Upper lobe of left lung (tissue), 6 donors: ENCODE results near the gene BORA. TPM values are rescaled to one million over a fixed set of nuclear protein-coding genes. Genes with fewer than 3 reads are reported as not detected.

Source experiments
- ATAC-seq, 2 donors: fragments of 200-7000 bp; cut with Tn5 transposase; one replicate each; pipeline ENCODE4 v1.9.1; 2022; ENCODE audit warnings: mild to moderate bottlenecking in 2 of 2, moderate library complexity in 2 of 2; ENCODE audit not compliant: low FRiP score in 2 of 2
- DNase-seq, 2 donors: peaks; one replicate each; pipeline ENCODE4 v3.0.0-alpha.2; 2019 to 2020
- H3K27ac ChIP-seq, 4 donors: fragments of 200-600 bp; sonication (generic); one replicate each; pipeline ENCODE4 v1.5.1; 2016 to 2019
- H3K27me3 ChIP-seq, 4 donors: fragments of 200-600 bp; sonication (generic); one replicate each; pipeline ENCODE4 v1.5.1; 2017 to 2019
- H3K36me3 ChIP-seq, 4 donors: fragments of 200-600 bp; sonication (generic); one replicate each; pipeline ENCODE4 v1.5.1; 2016 to 2019
- H3K4me1 ChIP-seq, 4 donors: fragments of 200-600 bp; sonication (generic); one replicate each; pipeline ENCODE4 v1.5.1; 2018 to 2019
- H3K4me3 ChIP-seq, 4 donors: fragments of 200-600 bp; sonication (generic); one replicate each; pipeline ENCODE4 v1.5.1; 2017 to 2019; ENCODE audit warnings: mild to moderate bottlenecking in 2 of 4, moderate library complexity in 1 of 4
- H3K9me3 ChIP-seq, 4 donors: fragments of 200-600 bp; sonication (generic); one replicate each; pipeline ENCODE4 v1.5.1; 2018 to 2019
- CTCF ChIP-seq, 6 experiments: fragments of 450-650 bp in 4 of 6; fragments of 200-600 bp in 2 of 6; sonication (generic) in 2 of 6; IDR thresholded peaks; one replicate each; pipeline ENCODE4 v1.5.1; 2016 to 2019; ENCODE audit warnings: antibody characterized with exemption in 6 of 6
- EP300 ChIP-seq, 4 donors: sonication (generic); formaldehyde crosslinking; IDR thresholded peaks; one replicate each; pipeline ENCODE4 v1.5.1; 2017; ENCODE audit warnings: antibody characterized with exemption in 4 of 4, control low read depth in 2 of 4
- POLR2A ChIP-seq, 4 donors: fragments of 450-650 bp; IDR thresholded peaks; one replicate each; pipeline ENCODE4 v1.5.1; 2016 to 2017; ENCODE audit warnings: antibody characterized with exemption in 4 of 4, mild to moderate bottlenecking in 2 of 4
- POLR2AphosphoS5 ChIP-seq, 2 donors: sonication (generic); formaldehyde crosslinking; IDR thresholded peaks; one replicate each; pipeline ENCODE4 v1.5.1; 2017; ENCODE audit warnings: antibody characterized with exemption in 2 of 2
- WGBS, 2 donors: methylation state at CpG; one replicate each; pipeline ENCODE4 v1.1.5; 2017 to 2018; 5-methylcytosine and 5-hydroxymethylcytosine counted together
- small RNA-seq, 4 donors: library from RNA; depleted of rRNA; stranded (forward); fragments of <200 nt; gene quantifications; one replicate each; pipeline ENCODE3, GENCODE V24; 2016
- total RNA-seq, 6 donors: library from RNA; depleted of rRNA in 4 of 6; stranded (reverse); fragments of >200 nt in 4 of 6; gene quantifications; one replicate each; pipeline versions ENCODE4 v1.1.0 to v1.2.1, GENCODE V29; 2016 to 2021
- donor health status: DM: no; HTN: no; CAD: no; lungs with moderate emphysema.
- donor health status: DM: no; HTN: yes; CAD: no; lungs with severe emphysema.

Gene BORA
- total RNA-seq, 6 donors from 2014 or later = 2.1 to 5.5 (median 2.7) TPM

GRCh38 chr13:72798817-72799216 lies 71.1 kb downstream of the BORA start:
- Histone ChIP-seq H3K4me1 (no peaks in the 10 kb centered on the region), H3K4me3 (no peak overlapping the region), H3K27ac (no peak overlapping the region), H3K9me3 (no peaks in the 10 kb centered on the region), H3K27me3 (no peaks in the 10 kb centered on the region), H3K36me3 (peaks cover 2 to 72% (median 9%) of the 10 kb centered on the region in 4 donors)
- WGBS, 2 donors = 65 to 75% methylated on average over 3 of the region's 3 CpGs
- ATAC-seq = no peak
- TF ChIP-seq POLR2A (IDR thresholded peaks at IDR 0.05) (no peak), CTCF (IDR thresholded peaks at IDR 0.05) (no peak)
- no peak for DNase-seq

- Histone ChIP-seq H3K4me1 (peaks cover 0 to 3% (median 1%) of the 10 kb centered on the region in 4 donors), H3K36me3 (peaks cover 0 to 28% (median 1%) of the 10 kb centered on the region in 4 donors), H3K27ac (no peak overlapping the region), H3K27me3 (no peaks in the 10 kb centered on the region), H3K4me3 (no peak overlapping the region), H3K9me3 (no peaks in the 10 kb centered on the region)
- 93 to 94% methylated on average over 1 of the region's 1 CpG for WGBS, 2 donors
- ATAC-seq (no peak), DNase-seq (no peak)
- TF ChIP-seq EP300 (IDR thresholded peaks at IDR 0.05) = no peak
- no peak for TF ChIP-seq POLR2A (IDR thresholded peaks at IDR 0.05)
- TF ChIP-seq POLR2AphosphoS5 (IDR thresholded peaks at IDR 0.05) = no peak
- TF ChIP-seq CTCF (IDR thresholded peaks at IDR 0.05) = no peak
Measured at GRCh38 chr13:72804301-72804700, 76.6 kb downstream of the BORA start.

Small RNA genes within 50 kb of the gene (small RNA-seq; reads per million reads assigned to genes)
- gene RNU6-80P = 0 reads per million in 4 donors

Other genes with a start within 250 kb of the BORA start
- gene MZT1, start 294 bp upstream of the BORA start, total RNA-seq = 1 to 10 TPM in 5 of 6 donors, not detected in 1; 2.2 to 9.4 (median 7.6) TPM
- 10 to 100 TPM in 5 of 6 donors, 1 to 10 TPM in 1; 7.3 to 32.3 (median 26.8) TPM for gene DIS3, start 54.0 kb downstream of the BORA start, total RNA-seq
- 10 to 100 TPM; 14.1 to 80.7 (median 21.4) TPM for gene PIBF1, start 54.2 kb downstream of the BORA start, total RNA-seq